Anterior cingulate cortex (tissue), 58 donors: ENCODE results near the gene QDPR.
"Not testable (repeated sequence)": the region's sequence is repeated elsewhere in the genome, so short reads cannot be mapped to it uniquely, and the experiment has no call there.

Experiments used
- DNase-seq, 58 donors: peaks; one replicate each; lab custom pipeline; 2025; lab: John Stamatoyannopoulos, UW

Gene QDPR

DNA sequence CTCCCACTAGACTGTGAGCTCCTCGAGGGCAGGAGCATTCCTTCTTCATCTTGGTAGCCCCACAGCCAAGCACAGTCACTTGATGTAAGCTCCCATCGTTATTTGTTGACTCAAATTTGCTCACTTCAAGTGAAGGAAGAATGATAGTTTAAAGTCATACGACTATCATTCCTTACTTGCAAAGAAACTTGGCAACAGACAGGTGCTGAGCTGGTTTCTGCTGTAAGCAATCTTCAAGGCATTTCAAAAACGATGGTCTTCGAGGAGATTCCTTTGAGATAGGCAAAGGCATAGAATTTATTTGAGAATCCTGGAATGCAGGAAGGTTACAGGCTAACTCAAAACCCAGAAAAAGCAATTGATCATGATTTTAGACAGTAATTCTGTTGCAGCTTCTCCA lies 64.8 kb downstream of the QDPR start:
- DNase-seq = no peak

DNA sequence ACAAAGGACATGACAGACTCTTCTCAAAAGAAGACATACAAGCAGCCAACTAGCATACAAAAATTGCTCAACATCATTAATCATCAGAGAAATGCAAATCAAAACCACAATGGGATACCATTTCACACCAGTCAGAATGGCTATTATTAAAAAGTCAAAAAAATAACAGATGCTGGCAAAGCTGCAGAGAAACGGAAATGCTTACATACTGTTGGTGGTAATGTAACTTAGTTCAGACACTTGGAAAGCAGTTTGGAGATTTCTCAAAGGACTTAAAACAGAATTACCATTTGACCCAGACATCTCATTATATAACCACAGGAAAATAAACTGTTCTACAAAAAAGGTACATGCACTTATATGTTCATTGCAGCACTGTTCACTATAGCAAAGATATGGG lies 69.4 kb downstream of the QDPR start:
- not testable (repeated sequence) for DNase-seq

DNA sequence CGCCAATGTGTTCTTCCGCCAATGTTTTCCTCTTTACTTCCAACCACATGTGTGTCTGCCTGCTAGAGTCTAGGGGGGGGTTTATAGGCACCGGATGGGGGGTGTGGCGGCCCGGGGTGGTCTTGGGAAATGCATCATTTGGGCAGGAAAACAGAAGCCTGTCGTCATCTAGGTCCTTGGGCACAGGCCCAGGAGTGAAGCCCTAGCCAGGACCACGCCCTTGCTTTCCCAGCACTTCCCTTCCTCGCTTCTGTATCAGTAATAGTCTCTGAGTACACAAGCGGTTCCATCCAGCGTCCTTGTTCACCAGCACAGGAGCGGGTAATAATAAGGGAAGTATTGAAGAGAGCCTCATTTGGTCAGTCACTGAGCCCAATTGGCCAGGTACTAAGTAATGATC lies 74.5 kb downstream of the QDPR start:
- DNase-seq = no peak

DNA sequence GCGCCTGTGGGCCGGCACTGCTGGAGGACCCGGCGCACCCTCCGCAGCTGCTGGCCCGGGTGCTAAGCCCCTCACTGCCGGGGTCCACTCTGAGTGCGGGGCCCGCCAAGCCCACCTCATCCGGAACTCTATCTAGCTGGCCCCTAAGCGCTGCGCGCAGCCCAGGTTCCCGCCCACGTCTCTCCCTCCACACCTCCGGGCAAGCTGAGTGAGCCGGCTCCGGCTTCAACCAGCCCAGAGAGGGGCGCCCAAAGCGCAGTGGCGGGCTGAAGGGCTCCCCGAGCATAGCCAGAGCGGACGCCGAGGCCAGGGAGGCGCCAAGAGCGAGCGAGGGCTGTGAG lies 75.2 kb downstream of the QDPR start:
- DNase-seq = no peak
